Panc1 (cell line): Measurements from ENCODE around the gene NHEJ1.

Experiments used
- TF ChIP-seq, protein P1 (sequence below): fragments of 450-650 bp; IDR thresholded peaks from 2 replicates; pipeline ENCODE4 v1.5.1; 2017; ENCODE audit warnings: mild to moderate bottlenecking
- TF ChIP-seq, protein P2 (sequence below), 2 experiments: IDR thresholded peaks; 2 replicates each; pipeline ENCODE4 v1.6.1; 2011 to 2012; ENCODE audit warnings: low read depth in 2 of 2, control low read depth in 1 of 2, low read length in 1 of 2, mild to moderate bottlenecking in 1 of 2, moderate library complexity in 1 of 2; ENCODE audit not compliant: insufficient read depth in 1 of 2

DNA sequence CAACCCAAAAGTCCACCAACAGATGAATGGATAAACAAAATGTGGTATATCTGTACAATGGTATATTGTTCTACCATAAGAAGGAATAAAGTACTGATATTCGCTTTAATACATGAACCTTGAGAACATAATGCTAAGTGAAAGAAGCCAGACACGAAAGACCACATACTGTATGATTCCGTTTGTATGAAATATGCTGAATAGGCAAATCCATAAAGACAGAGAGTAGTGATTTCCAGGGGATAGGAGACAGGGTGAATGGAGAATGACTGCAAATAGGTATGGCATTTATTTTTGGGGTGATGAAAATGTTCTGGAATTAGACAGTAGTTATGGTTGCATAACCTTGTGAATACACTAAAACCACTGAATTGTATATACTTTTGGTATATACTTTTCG lies 71.3 kb downstream of the NHEJ1 start:
- TF ChIP-seq, protein P1, sequence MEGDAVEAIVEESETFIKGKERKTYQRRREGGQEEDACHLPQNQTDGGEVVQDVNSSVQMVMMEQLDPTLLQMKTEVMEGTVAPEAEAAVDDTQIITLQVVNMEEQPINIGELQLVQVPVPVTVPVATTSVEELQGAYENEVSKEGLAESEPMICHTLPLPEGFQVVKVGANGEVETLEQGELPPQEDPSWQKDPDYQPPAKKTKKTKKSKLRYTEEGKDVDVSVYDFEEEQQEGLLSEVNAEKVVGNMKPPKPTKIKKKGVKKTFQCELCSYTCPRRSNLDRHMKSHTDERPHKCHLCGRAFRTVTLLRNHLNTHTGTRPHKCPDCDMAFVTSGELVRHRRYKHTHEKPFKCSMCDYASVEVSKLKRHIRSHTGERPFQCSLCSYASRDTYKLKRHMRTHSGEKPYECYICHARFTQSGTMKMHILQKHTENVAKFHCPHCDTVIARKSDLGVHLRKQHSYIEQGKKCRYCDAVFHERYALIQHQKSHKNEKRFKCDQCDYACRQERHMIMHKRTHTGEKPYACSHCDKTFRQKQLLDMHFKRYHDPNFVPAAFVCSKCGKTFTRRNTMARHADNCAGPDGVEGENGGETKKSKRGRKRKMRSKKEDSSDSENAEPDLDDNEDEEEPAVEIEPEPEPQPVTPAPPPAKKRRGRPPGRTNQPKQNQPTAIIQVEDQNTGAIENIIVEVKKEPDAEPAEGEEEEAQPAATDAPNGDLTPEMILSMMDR, result no peak
- TF ChIP-seq, protein P2, sequence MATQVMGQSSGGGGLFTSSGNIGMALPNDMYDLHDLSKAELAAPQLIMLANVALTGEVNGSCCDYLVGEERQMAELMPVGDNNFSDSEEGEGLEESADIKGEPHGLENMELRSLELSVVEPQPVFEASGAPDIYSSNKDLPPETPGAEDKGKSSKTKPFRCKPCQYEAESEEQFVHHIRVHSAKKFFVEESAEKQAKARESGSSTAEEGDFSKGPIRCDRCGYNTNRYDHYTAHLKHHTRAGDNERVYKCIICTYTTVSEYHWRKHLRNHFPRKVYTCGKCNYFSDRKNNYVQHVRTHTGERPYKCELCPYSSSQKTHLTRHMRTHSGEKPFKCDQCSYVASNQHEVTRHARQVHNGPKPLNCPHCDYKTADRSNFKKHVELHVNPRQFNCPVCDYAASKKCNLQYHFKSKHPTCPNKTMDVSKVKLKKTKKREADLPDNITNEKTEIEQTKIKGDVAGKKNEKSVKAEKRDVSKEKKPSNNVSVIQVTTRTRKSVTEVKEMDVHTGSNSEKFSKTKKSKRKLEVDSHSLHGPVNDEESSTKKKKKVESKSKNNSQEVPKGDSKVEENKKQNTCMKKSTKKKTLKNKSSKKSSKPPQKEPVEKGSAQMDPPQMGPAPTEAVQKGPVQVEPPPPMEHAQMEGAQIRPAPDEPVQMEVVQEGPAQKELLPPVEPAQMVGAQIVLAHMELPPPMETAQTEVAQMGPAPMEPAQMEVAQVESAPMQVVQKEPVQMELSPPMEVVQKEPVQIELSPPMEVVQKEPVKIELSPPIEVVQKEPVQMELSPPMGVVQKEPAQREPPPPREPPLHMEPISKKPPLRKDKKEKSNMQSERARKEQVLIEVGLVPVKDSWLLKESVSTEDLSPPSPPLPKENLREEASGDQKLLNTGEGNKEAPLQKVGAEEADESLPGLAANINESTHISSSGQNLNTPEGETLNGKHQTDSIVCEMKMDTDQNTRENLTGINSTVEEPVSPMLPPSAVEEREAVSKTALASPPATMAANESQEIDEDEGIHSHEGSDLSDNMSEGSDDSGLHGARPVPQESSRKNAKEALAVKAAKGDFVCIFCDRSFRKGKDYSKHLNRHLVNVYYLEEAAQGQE (IDR thresholded peaks at IDR 0.05; ENCODE audit: insufficient read depth in 1 of 2, low read depth in 2 of 2, low read length in 1 of 2), result no peak
